ENCODE data around the gene CDK19.

The CDK19 gene

DNA sequence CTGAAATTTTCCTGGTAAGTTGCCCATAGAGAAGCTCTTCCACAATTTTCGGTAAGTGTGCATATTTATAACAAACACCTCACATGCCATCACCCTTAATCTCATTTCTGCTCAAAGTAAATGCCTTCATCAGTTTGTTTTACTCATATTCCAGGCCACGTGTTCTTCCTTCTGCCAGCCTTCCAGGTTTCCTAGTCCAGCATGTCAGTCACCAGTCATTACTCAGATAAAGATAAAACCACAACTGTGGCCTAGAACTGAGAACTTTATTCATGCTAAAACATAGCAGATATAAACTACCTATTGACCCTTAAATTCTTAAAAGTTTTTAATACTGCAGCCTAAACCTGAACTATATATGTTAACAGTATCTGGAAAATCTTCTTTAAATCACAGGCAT, 189.4 kb downstream of the CDK19 start:
- TF ChIP-seq EZH2 (IDR thresholded peaks at IDR 0.05; ENCODE audit: borderline replicate concordance, low read length): no peak
- TF ChIP-seq, protein P1, sequence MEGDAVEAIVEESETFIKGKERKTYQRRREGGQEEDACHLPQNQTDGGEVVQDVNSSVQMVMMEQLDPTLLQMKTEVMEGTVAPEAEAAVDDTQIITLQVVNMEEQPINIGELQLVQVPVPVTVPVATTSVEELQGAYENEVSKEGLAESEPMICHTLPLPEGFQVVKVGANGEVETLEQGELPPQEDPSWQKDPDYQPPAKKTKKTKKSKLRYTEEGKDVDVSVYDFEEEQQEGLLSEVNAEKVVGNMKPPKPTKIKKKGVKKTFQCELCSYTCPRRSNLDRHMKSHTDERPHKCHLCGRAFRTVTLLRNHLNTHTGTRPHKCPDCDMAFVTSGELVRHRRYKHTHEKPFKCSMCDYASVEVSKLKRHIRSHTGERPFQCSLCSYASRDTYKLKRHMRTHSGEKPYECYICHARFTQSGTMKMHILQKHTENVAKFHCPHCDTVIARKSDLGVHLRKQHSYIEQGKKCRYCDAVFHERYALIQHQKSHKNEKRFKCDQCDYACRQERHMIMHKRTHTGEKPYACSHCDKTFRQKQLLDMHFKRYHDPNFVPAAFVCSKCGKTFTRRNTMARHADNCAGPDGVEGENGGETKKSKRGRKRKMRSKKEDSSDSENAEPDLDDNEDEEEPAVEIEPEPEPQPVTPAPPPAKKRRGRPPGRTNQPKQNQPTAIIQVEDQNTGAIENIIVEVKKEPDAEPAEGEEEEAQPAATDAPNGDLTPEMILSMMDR (IDR thresholded peaks at IDR 0.05; ENCODE audit: low read length): no peak

DNA sequence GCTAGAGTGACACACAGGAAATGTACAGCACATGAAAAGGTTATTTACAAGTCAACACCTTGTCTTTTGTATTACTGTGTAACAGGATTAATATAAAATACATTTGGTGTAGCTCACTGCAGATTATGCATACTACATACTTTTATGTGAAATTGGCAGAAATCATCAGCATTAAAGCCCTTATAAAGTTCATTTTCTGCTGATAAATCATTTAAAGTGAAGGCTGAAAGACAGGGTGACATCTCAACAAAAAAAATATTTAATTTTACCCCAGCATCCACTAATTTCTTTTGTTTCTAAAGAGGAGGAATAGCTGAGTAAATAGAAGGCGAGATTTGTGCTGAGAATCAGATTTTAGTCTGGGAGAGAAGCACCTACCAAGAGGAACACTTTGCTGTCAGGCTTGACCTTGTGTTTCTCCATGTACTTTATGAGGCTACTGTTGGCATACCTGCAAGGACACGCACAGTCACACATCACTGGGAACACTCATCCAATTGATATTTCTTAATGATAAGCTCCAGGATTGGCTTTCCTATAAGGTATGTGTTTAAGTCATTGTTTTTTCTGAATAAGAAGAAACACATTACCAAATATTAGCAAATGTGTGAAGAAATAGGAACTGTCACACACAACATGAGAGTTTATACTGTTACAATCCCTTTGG, 192.2 kb downstream of the CDK19 start:
- no peak overlapping the region for H3K4me2 ChIP-seq (ENCODE audit: low read length)
- TF ChIP-seq, protein P1 (IDR thresholded peaks at IDR 0.05; ENCODE audit: low read length): no peak
- TF ChIP-seq EZH2 (IDR thresholded peaks at IDR 0.05; ENCODE audit: borderline replicate concordance, low read length): no peak
- no peaks in the 10 kb centered on the region for H3K9me2 ChIP-seq (ENCODE audit: low read depth, low read length)
- H3K27me3 ChIP-seq (ENCODE audit: insufficient read depth, low read length): no peaks in the 10 kb centered on the region
- no peaks in the 10 kb centered on the region for H3K9me3 ChIP-seq (ENCODE audit: low read length)
- no peak overlapping the region for H3K9ac ChIP-seq (ENCODE audit: low read length)
- no peak overlapping the region for H3K27ac ChIP-seq (ENCODE audit: low read depth, low read length, poor library complexity, severe bottlenecking)
- H3K36me3 ChIP-seq (ENCODE audit: insufficient read depth, low read length): peaks cover 16% of the 10 kb centered on the region; the same call in 1 of the 2 replicates
- no peaks in the 10 kb centered on the region for H3F3A ChIP-seq (ENCODE audit: insufficient read depth, low read length)
- H3K79me2 ChIP-seq (ENCODE audit: insufficient read depth, low read length): no peaks in the 10 kb centered on the region
- H2AFZ ChIP-seq (ENCODE audit: low read length): no peak overlapping the region
- no peaks in the 10 kb centered on the region for H3K4me1 ChIP-seq (ENCODE audit: insufficient read depth, low read length, severe bottlenecking)
- H4K20me1 ChIP-seq (ENCODE audit: insufficient read depth, low read length): no peaks in the 10 kb centered on the region
- H3K4me3 ChIP-seq (ENCODE audit: low read depth, low read length, poor library complexity, severe bottlenecking): no peak overlapping the region

More for the DNA sequence above, 189.4 kb downstream of the CDK19 start:
- H3K9ac ChIP-seq (ENCODE audit: low read length): no peak overlapping the region
- no peaks in the 10 kb centered on the region for H3F3A ChIP-seq (ENCODE audit: insufficient read depth, low read length)
- H3K27ac ChIP-seq (ENCODE audit: low read depth, low read length, poor library complexity, severe bottlenecking): no peak overlapping the region
- no peaks in the 10 kb centered on the region for H3K27me3 ChIP-seq (ENCODE audit: insufficient read depth, low read length)
- H3K9me2 ChIP-seq (ENCODE audit: low read depth, low read length): no peaks in the 10 kb centered on the region
- H3K4me1 ChIP-seq (ENCODE audit: insufficient read depth, low read length, severe bottlenecking): no peaks in the 10 kb centered on the region
- no peak overlapping the region for H2AFZ ChIP-seq (ENCODE audit: low read length)
- no peaks in the 10 kb centered on the region for H4K20me1 ChIP-seq (ENCODE audit: insufficient read depth, low read length)
- peaks cover 16% of the 10 kb centered on the region; the same call in 1 of the 2 replicates for H3K36me3 ChIP-seq (ENCODE audit: insufficient read depth, low read length)
- no peak overlapping the region for H3K4me2 ChIP-seq (ENCODE audit: low read length)
- no peaks in the 10 kb centered on the region for H3K79me2 ChIP-seq (ENCODE audit: insufficient read depth, low read length)
- no peak overlapping the region for H3K4me3 ChIP-seq (ENCODE audit: low read depth, low read length, poor library complexity, severe bottlenecking)
- H3K9me3 ChIP-seq (ENCODE audit: low read length): no peaks in the 10 kb centered on the region

DNA sequence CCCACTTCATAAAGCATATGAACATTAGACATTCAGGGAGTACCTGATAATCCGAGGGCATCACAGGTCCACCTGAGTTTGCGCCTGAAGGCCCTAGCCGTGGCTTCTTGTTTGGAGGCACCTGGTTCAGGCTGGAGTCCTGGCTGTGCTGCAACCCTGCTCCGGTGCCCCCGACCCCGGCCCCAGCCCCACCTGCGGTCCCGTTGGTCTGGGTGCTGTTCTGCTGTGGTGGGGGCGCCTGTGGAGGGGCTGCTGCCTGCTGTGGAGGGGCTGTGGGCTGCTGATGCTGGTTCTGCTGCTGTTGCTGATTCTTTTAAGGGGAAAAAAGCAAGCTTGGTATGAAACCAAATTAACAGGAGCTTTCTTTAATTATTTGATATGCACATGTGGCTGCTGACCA, 194.2 kb downstream of the CDK19 start:
- H3K27ac ChIP-seq (ENCODE audit: low read depth, low read length, poor library complexity, severe bottlenecking): no peak overlapping the region
- no peaks in the 10 kb centered on the region for H4K20me1 ChIP-seq (ENCODE audit: insufficient read depth, low read length)
- no peak overlapping the region for H3K9ac ChIP-seq (ENCODE audit: low read length)
- no peaks in the 10 kb centered on the region for H3K9me3 ChIP-seq (ENCODE audit: low read length)
- H3K27me3 ChIP-seq (ENCODE audit: insufficient read depth, low read length): no peaks in the 10 kb centered on the region
- H3K36me3 ChIP-seq (ENCODE audit: insufficient read depth, low read length): peaks cover 21% of the 10 kb centered on the region; the same call in 1 of the 2 replicates
- H3K4me3 ChIP-seq (ENCODE audit: low read depth, low read length, poor library complexity, severe bottlenecking): no peak overlapping the region
- no peaks in the 10 kb centered on the region for H3F3A ChIP-seq (ENCODE audit: insufficient read depth, low read length)
- no peak overlapping the region for H3K4me2 ChIP-seq (ENCODE audit: low read length)
- no peaks in the 10 kb centered on the region for H3K9me2 ChIP-seq (ENCODE audit: low read depth, low read length)
- no peak overlapping the region for H2AFZ ChIP-seq (ENCODE audit: low read length)
- TF ChIP-seq, protein P1 (IDR thresholded peaks at IDR 0.05; ENCODE audit: low read length): no peak
- no peak for TF ChIP-seq EZH2 (IDR thresholded peaks at IDR 0.05; ENCODE audit: borderline replicate concordance, low read length)
- H3K4me1 ChIP-seq (ENCODE audit: insufficient read depth, low read length, severe bottlenecking): no peaks in the 10 kb centered on the region
- H3K79me2 ChIP-seq (ENCODE audit: insufficient read depth, low read length): no peaks in the 10 kb centered on the region

All from OCI-LY1 (cell line).